ENCODE data around the gene NHEJ1.

DNA sequence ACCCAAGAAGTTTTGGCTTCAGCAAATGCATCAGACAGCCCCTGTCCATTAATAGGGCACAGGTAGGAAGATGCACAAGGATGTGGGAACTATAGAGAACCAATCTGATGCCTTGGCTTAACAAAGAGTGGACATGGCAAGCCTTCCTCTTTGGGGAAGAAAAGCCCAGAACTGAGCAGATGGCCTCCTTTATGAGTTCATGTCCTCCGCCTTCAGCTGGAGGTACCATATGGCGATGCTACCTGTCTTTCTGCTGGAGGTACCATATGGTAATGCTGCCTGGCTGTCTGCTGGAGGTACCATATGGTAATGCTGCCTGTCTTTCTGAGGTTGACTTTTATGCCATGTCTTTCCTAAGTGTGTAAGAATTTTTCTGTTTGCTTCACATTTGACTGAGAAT, 23.5 kb upstream of the NHEJ1 start:
- TF ChIP-seq, protein P1, sequence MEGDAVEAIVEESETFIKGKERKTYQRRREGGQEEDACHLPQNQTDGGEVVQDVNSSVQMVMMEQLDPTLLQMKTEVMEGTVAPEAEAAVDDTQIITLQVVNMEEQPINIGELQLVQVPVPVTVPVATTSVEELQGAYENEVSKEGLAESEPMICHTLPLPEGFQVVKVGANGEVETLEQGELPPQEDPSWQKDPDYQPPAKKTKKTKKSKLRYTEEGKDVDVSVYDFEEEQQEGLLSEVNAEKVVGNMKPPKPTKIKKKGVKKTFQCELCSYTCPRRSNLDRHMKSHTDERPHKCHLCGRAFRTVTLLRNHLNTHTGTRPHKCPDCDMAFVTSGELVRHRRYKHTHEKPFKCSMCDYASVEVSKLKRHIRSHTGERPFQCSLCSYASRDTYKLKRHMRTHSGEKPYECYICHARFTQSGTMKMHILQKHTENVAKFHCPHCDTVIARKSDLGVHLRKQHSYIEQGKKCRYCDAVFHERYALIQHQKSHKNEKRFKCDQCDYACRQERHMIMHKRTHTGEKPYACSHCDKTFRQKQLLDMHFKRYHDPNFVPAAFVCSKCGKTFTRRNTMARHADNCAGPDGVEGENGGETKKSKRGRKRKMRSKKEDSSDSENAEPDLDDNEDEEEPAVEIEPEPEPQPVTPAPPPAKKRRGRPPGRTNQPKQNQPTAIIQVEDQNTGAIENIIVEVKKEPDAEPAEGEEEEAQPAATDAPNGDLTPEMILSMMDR (IDR thresholded peaks at IDR 0.05), result no peak
- no peak for TF ChIP-seq EP300 (IDR thresholded peaks at IDR 0.05)

Data from ovary (tissue), 3 donors.